ENCODE results near the gene PHYKPL.

The PHYKPL gene

DNA sequence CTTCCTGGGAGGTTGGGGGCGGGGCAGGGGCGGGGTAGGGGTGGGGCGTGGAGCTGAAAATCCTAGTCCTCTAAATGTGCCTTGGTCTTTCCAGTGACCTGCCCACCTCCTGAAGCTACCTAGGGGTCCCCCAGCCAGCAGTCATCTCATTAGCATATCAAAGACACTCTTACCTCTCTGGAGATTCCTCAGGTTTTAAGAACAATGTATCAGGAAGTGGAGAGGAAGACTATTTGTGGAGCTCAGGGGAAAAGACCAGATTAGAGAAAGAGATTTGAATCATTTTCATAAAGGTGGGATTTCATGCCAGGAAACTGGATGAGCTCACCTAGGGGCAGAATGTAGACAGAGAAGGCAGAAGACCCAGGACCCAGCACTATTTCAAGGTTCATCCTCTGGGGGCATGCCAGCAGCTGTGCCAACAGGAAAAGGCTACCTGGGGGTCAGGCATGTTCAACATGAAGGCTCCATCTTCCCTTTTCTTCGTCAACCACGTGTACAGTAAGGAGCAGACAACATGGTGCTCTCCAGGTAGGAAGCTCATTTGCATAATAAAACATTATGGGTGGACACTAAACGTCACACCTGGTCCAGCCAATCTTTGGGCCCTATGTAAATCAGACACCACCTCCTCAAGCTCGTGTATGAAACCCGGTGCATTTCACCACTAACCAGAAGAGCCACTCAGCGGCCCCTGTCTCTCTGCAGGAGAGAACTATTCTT is 52.3 kb downstream of the PHYKPL start:
- no peak for DNase-seq

DNA sequence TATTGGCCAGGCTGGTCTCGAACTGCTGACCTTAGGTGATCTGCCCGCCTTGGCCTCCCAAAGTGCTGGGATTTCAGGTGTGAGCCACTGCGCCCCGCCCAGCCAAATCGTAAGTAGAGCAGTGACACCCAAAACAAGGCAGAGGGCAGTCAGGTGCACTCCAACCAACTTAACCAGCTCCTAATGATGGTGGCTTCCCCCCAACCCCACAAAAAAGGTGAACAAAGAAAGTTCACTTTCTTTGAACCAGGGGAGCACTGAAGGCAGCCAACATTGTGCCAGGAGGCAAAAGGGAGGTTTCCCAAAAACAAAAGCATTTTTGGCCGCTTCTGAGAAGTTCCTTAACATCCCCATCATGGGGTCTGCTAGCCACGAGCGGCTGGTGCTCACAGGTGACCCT is 55.0 kb downstream of the PHYKPL start:
- DNase-seq, result no peak

DNA sequence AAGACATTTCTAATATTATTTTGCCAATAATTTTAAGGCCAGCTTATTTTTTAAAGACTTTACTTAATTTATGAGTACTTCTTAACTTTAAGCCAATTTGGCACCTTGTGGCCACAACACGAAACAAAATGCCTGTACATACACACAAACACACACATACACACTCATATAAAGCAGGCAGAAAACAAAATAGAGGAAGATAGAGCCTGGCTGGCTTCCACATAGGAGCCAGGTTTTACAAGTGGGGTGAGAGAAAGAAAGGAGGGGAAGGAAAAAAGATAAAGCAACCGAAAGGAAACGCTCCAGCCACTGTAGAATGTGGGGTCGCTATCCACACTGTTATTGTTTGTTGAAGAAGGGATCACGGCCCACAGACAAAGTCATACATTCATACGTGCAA is 55.8 kb downstream of the PHYKPL start:
- no peak for DNase-seq

DNA sequence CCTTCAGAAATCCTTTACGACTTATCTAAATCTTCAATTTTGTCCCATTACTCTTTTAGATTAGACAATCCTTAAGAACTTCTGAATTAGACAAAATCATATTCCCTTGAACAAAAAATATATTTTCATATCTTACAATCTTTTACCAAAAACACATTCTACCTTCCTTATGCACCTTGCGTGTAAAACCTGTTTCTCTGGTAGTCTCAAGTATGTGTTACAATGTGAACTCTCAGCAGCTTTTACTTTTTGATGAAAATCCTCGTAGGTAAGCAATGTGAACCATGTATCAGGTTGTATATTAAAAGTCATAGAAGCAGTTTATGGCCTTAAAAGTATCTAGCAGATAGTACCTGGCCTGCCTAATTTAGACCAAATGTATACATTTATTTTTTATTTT is 58.1 kb downstream of the PHYKPL start:
- no peak for DNase-seq

DNA sequence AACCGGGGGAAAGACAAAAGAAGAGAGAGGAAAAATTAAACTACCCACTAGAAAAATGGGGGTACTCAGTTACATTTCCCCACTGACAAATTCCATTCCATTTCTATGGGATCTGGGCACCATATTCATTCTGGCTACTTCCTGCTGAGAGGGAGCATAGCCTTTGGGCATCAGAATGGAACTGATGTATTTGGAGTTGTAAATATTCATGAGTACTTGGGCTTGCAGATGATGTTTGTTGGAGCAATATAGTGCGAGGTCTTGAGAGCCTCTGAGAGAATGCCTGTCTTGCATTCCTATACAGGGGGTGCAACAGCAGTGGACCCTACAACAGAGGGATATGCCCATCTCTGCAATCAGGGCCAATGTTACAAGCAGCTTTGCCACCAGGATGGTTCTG is 62.1 kb downstream of the PHYKPL start:
- DNase-seq, result no peak

DNA sequence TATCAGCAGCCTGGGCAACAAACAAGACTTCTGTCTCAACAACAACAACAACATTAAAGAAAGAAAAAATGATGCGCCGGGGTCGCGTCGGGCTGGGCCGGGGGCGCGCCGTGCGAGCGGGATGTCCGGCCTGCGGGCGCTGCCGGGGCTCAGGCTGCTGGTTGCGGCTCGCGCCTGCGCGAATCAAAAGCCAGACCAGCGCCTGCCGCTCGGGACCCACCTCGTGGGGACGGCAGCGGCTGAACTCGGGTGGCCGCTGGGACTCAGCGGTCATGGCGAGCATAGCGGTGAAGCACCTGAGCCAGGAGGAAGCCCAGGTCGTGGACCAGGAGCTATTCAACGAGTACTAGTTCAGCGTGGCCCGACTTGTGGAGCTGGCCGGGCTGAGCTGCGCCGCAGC is 67.0 kb downstream of the PHYKPL start:
- no peak for DNase-seq

DNA sequence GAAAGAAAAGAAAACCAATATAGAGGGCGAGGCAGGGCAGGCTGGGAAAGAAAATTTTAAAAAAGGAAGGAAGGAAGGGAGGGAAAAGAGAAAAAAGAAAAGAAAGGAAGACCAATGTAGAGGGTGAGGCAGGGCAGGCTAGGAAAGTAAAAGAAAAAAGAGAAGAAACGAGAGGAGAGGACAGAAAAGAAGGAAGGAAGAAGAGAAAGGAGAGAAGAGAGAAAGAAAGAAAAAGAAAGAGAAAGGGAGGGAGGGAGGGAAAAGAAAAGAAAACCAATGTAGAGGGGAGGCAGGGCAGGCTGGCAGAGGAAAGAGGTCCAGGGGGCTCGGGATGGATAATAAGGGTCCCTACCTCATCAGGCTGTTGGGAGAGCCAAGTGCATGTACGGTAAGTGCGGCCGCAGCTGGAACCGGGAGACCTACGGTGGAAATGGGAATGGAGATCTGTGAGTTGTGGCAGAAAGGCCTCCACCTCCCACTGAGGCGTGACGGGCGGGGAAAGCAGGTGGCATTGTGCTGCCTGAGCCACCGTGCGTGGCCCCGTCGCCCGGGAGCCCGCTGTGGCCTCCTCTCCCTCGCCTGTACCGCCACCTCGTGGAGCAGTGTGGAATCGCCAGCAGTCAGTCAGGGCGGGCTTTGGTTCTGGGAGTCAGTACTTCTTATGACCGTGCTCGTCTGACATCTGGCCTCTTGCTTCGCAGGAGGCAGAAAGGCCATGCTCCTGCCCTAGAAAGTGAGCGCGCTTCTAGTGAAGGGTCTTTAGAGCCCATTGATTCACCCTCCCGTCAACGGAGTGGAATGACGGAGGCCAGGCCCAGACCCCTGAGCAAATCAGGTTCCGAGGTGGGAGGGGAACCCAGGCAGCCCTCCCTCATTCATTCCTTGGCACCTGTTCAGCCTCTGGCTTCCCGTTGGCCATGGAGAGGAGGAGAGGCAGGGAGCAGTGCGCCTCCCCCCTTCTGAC is 68.5 kb downstream of the PHYKPL start:
- DNase-seq, result peak; percentile 93

DNA sequence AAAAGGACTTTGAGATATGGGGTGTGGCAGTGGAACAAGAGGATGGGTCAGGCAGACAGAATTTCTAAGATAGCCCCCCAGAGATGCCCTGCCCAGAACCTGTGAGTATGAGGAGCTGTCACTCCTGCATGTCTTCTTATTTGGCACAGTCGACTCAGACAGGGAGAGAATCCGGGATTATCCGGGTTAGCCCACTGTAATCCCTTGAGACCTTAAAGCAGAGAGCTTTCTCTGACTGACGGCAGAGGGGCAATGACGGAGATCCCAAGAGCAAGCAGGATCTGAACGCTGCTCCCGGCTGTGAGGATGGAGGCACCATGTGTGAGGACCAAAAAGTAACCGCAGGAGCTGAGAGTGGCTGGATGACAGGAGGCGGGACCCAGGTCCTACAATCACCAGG is 70.1 kb downstream of the PHYKPL start:
- no peak for DNase-seq

DNA sequence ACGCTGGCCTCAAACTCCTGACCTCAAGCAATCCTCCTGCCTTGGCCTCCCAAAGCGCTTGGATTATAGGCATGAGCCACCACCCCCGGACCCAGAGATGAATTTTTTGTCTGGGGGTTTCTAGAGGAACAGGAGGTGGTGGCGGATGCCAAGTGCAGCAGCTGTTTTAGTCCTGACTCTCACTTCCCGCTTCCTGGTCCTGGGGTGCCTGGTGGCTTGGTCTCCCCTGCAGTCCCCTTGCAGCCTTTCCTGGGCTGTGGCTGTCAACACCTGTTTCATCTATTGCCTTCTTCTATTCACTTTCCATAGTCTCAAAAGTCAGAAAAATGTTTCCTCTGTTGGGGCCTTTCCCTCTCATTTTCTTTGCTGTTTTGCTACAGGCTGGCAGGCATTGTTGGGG is 72.4 kb downstream of the PHYKPL start:
- DNase-seq, result no peak

Data from CD4-positive, alpha-beta T cell treated with Interleukin-17A for 4 hours (primary cell).